Activated CD8-positive, alpha-beta T cell treated with anti-CD3 and anti-CD28 coated beads for 36 hours (primary cell): ENCODE data around the gene CCDC149. TPM values are rescaled to one million over a fixed set of nuclear protein-coding genes. Genes with fewer than 3 reads are reported as not detected.

Experiments used
- ATAC-seq: fragments of 200-7000 bp; cut with Tn5 transposase; one replicate; pipeline ENCODE4 v1.10.0; 2021; ENCODE audit warnings: mild to moderate bottlenecking, moderate library complexity
- CTCF ChIA-PET: fragments of 350-600 bp; sonication (Branson Sonifier 250); formaldehyde crosslinking; loops from one replicate; lab custom pipeline; 2021; ENCODE audit warnings: antibody characterized with exemption; lab: Charles Lee
- POLR2A ChIA-PET: fragments of 350-600 bp; sonication (Branson Sonifier 250); formaldehyde crosslinking; loops from one replicate; lab custom pipeline; 2021; ENCODE audit warnings: antibody characterized with exemption; lab: Charles Lee
- DNase-seq: peaks from one replicate; pipeline ENCODE4 v3.0.0-alpha.2; 2020
- H3K27ac Mint-ChIP-seq: one replicate; pipeline ENCODE4 v1.8.0; 2021; ENCODE audit warnings: mild to moderate bottlenecking, mixed read lengths
- H3K27me3 Mint-ChIP-seq: one replicate; pipeline ENCODE4 v1.8.0; 2021; ENCODE audit warnings: mixed read lengths
- H3K36me3 Mint-ChIP-seq: one replicate; pipeline ENCODE4 v1.8.0; 2021; ENCODE audit warnings: low read depth, mixed read lengths
- H3K4me1 Mint-ChIP-seq: one replicate; pipeline ENCODE4 v1.8.0; 2021; ENCODE audit warnings: low read depth, mixed read lengths
- H3K4me3 Mint-ChIP-seq: one replicate; pipeline ENCODE4 v1.8.0; 2021; ENCODE audit warnings: mild to moderate bottlenecking, moderate library complexity, mixed read lengths
- H3K9me3 Mint-ChIP-seq: one replicate; pipeline ENCODE4 v1.8.0; 2021; ENCODE audit warnings: mixed read lengths
- CTCF ChIP-seq: fragments of 200-600 bp; IDR thresholded peaks from one replicate; pipeline ENCODE4 v1.8.0; 2022; ENCODE audit warnings: antibody characterized with exemption, mild to moderate bottlenecking
- intact Hi-C: fragments of 100-400 bp; cut with micrococcal nuclease; formaldehyde crosslinking; loops from one replicate; pipeline ENCODE4 v1.10.0; 2022
- total RNA-seq, 2 experiments: library from RNA; stranded (reverse); gene quantifications; one replicate each; pipeline ENCODE4 v1.2.3, GENCODE V29; 2021

Gene CCDC149
- total RNA-seq, 2 experiments from 2014 or later, result not detected

GRCh38 chr4:24949970-24950369, 37.1 kb upstream of the CCDC149 start:
- CTCF ChIA-PET, result no interaction called here
- Mint-ChIP-seq H3K36me3 (peaks cover 3% of the 10 kb centered on the region), H3K4me3 (no peak overlapping the region), H3K4me1 (no peaks in the 10 kb centered on the region), H3K9me3 (peaks cover 7% of the 10 kb centered on the region), H3K27ac (no peak overlapping the region), H3K27me3 (peaks cover 5% of the 10 kb centered on the region)
- ATAC-seq, result no peak
- intact Hi-C loops, result no loop called here
- no peak for DNase-seq
- TF ChIP-seq CTCF, result no peak
- POLR2A ChIA-PET, result no interaction called here

- intact Hi-C loops, result no loop called here
- TF ChIP-seq CTCF, result no peak
- Mint-ChIP-seq H3K4me3 (no peak overlapping the region), H3K9me3 (peaks cover 11% of the 10 kb centered on the region), H3K4me1 (no peaks in the 10 kb centered on the region), H3K27ac (no peak overlapping the region), H3K27me3 (no peaks in the 10 kb centered on the region), H3K36me3 (no peaks in the 10 kb centered on the region)
- CTCF ChIA-PET, result no interaction called here
- no peak for DNase-seq
- ATAC-seq, result no peak
- POLR2A ChIA-PET, result no interaction called here
Measured at GRCh38 chr4:24937917-24938281, 25.1 kb upstream of the CCDC149 start.

GRCh38 chr4:24937176-24937916, 24.5 kb upstream of the CCDC149 start:
- no peak for TF ChIP-seq CTCF
- ChIA-PET CTCF (no interaction called here), POLR2A (no interaction called here)
- no peak overlapping the region for H3K27ac Mint-ChIP-seq
- intact Hi-C loops, result no loop called here
- no peak overlapping the region for H3K4me3 Mint-ChIP-seq
- no peaks in the 10 kb centered on the region for H3K27me3 Mint-ChIP-seq
- peaks cover 10% of the 10 kb centered on the region for H3K9me3 Mint-ChIP-seq
- DNase-seq, result no peak
- no peaks in the 10 kb centered on the region for H3K36me3 Mint-ChIP-seq
- no peaks in the 10 kb centered on the region for H3K4me1 Mint-ChIP-seq
- no peak for ATAC-seq

- no peak for ATAC-seq
- no peaks in the 10 kb centered on the region for H3K27me3 Mint-ChIP-seq
Measured at GRCh38 chr4:24935856-24936255, 23.0 kb upstream of the CCDC149 start.

More at GRCh38 chr4:24935856-24936255, 23.0 kb upstream of the CCDC149 start:
- ChIA-PET CTCF (interaction anchor here (1.1 kb wide), 1 partner anchor 110 kb away, joined by 3 read pairs; no protein-coding TSS in a partner anchor), POLR2A (no interaction called here)
- peaks cover 9% of the 10 kb centered on the region for H3K9me3 Mint-ChIP-seq
- no peak for TF ChIP-seq CTCF
- intact Hi-C loops, result no loop called here
- H3K4me1 Mint-ChIP-seq, result no peaks in the 10 kb centered on the region
- no peaks in the 10 kb centered on the region for H3K36me3 Mint-ChIP-seq
- H3K27ac Mint-ChIP-seq, result no peak overlapping the region
- H3K4me3 Mint-ChIP-seq, result no peak overlapping the region
- DNase-seq, result no peak
